ENCODE data around the gene LMO4.

Gene LMO4

GRCh38 chr1:87327376-87328271, 1.1 kb upstream of the LMO4 start:
- in situ Hi-C loops (cut with HindIII; ENCODE audit: low sequenced_read_pairs) = no loop called here

GRCh38 chr1:87329051-87329525, 408 bp downstream of the LMO4 start:
- in situ Hi-C loops (cut with HindIII; ENCODE audit: low sequenced_read_pairs) = no loop called here

- in situ Hi-C loops (cut with HindIII; ENCODE audit: low sequenced_read_pairs) = no loop called here
These were observed 911 bp downstream of the LMO4 start for GRCh38 chr1:87329526-87330056.

- in situ Hi-C loops (cut with HindIII; ENCODE audit: low sequenced_read_pairs) = no loop called here
These were observed 1.6 kb downstream of the LMO4 start for GRCh38 chr1:87330057-87330884.

- in situ Hi-C loops (cut with HindIII; ENCODE audit: low sequenced_read_pairs) = no loop called here
These were observed 2.2 kb downstream of the LMO4 start for GRCh38 chr1:87330885-87331364.

- in situ Hi-C loops (cut with HindIII; ENCODE audit: low sequenced_read_pairs) = no loop called here
These were observed 2.9 kb downstream of the LMO4 start for GRCh38 chr1:87331365-87332241.

GRCh38 chr1:87333692-87334347, 5.1 kb downstream of the LMO4 start:
- in situ Hi-C loops (cut with HindIII; ENCODE audit: low sequenced_read_pairs) = no loop called here

GRCh38 chr1:87334351-87335174, 5.9 kb downstream of the LMO4 start:
- in situ Hi-C loops (cut with HindIII; ENCODE audit: low sequenced_read_pairs) = no loop called here

- in situ Hi-C loops (cut with HindIII; ENCODE audit: low sequenced_read_pairs) = no loop called here
These were observed 6.7 kb downstream of the LMO4 start for GRCh38 chr1:87335175-87335884.

- in situ Hi-C loops (cut with HindIII; ENCODE audit: low sequenced_read_pairs) = no loop called here
These were observed 8.0 kb downstream of the LMO4 start for GRCh38 chr1:87336623-87337067.

- in situ Hi-C loops (cut with HindIII; ENCODE audit: low sequenced_read_pairs) = no loop called here
These were observed 8.9 kb downstream of the LMO4 start for GRCh38 chr1:87337606-87338005.

- in situ Hi-C loops (cut with HindIII; ENCODE audit: low sequenced_read_pairs) = no loop called here
These were observed 9.9 kb downstream of the LMO4 start for GRCh38 chr1:87338566-87338965.

GRCh38 chr1:87344231-87344630, 15.6 kb downstream of the LMO4 start:
- in situ Hi-C loops (cut with HindIII; ENCODE audit: low sequenced_read_pairs) = no loop called here

- in situ Hi-C loops (cut with HindIII; ENCODE audit: low sequenced_read_pairs) = no loop called here
These were observed 17.6 kb downstream of the LMO4 start for GRCh38 chr1:87346130-87346814.

- in situ Hi-C loops (cut with HindIII; ENCODE audit: low sequenced_read_pairs) = no loop called here
These were observed 19.8 kb downstream of the LMO4 start for GRCh38 chr1:87348341-87349019.

GRCh38 chr1:87349036-87349435, 20.4 kb downstream of the LMO4 start:
- in situ Hi-C loops (cut with HindIII; ENCODE audit: low sequenced_read_pairs) = no loop called here

GRCh38 chr1:87355894-87356293, 27.2 kb downstream of the LMO4 start:
- in situ Hi-C loops (cut with HindIII; ENCODE audit: low sequenced_read_pairs) = no loop called here
